Tibial nerve (tissue), 4 donors: ENCODE results near the gene ADGRE3. TPM values are rescaled to one million over a fixed set of nuclear protein-coding genes. Genes with fewer than 3 reads are reported as not detected.

Source experiments
- DNase-seq, 2 donors: peaks; one replicate each; pipeline ENCODE4 v3.0.0-alpha.2; 2019; ENCODE audit warnings: low spot score in 2 of 2
- H3K27ac ChIP-seq, 4 donors: fragments of 200-600 bp; sonication (generic) in 3 of 4; one replicate each; pipeline ENCODE4 v1.5.1; 2017 to 2019; ENCODE audit warnings: mild to moderate bottlenecking in 1 of 4
- H3K27me3 ChIP-seq, 2 donors: fragments of 200-600 bp; sonication (generic) in 1 of 2; one replicate each; pipeline versions ENCODE4 v1.5.1 to v1.6.0; 2017 to 2019
- H3K36me3 ChIP-seq, 3 donors: fragments of 200-600 bp; sonication (generic); one replicate each; pipeline ENCODE4 v1.5.1; 2018 to 2019
- H3K4me1 ChIP-seq, 4 donors: fragments of 200-600 bp; sonication (generic) in 3 of 4; one replicate each; pipeline ENCODE4 v1.5.1; 2017 to 2019
- H3K4me3 ChIP-seq, 4 donors: fragments of 200-600 bp; sonication (generic) in 3 of 4; one replicate each; pipeline ENCODE4 v1.5.1; 2017 to 2019; ENCODE audit warnings: mild to moderate bottlenecking in 1 of 4, moderate library complexity in 1 of 4
- H3K9me3 ChIP-seq, 4 donors: fragments of 200-600 bp; sonication (generic) in 3 of 4; one replicate each; pipeline ENCODE4 v1.5.1; 2017 to 2019
- EP300 ChIP-seq, 2 donors: sonication (generic); formaldehyde crosslinking; IDR thresholded peaks; one replicate each; pipeline ENCODE4 v1.6.1; 2017; ENCODE audit warnings: antibody characterized with exemption in 2 of 2, mild to moderate bottlenecking in 1 of 2
- POLR2A ChIP-seq, 2 donors: fragments of 450-650 bp; IDR thresholded peaks; one replicate each; pipeline ENCODE4 v1.6.1; 2017; ENCODE audit warnings: antibody characterized with exemption in 2 of 2, mild to moderate bottlenecking in 2 of 2, moderate library complexity in 2 of 2
- whole genome bisulfite sequencing, 2 donors: methylation state at CpG; one replicate each; pipeline ENCODE4 v1.1.5; 2018; 5-methylcytosine and 5-hydroxymethylcytosine counted together
- total RNA-seq, 4 donors: library from RNA; depleted of rRNA; stranded (reverse); fragments of >200 nt; gene quantifications; one replicate each; pipeline ENCODE4 v1.1.0, GENCODE V29; 2016
- TF ChIP-seq, protein P1 (sequence below), 5 experiments: fragments of 200-600 bp in 3 of 5; fragments of 450-650 bp in 2 of 5; sonication (generic) in 3 of 5; IDR thresholded peaks; one replicate each; pipeline ENCODE4 v1.5.1; 2016 to 2019; ENCODE audit warnings: antibody characterized with exemption in 5 of 5, mild to moderate bottlenecking in 3 of 5, moderate library complexity in 2 of 5

ADGRE3 gene
- total RNA-seq, 4 donors from 2014 or later = not detected

DNA sequence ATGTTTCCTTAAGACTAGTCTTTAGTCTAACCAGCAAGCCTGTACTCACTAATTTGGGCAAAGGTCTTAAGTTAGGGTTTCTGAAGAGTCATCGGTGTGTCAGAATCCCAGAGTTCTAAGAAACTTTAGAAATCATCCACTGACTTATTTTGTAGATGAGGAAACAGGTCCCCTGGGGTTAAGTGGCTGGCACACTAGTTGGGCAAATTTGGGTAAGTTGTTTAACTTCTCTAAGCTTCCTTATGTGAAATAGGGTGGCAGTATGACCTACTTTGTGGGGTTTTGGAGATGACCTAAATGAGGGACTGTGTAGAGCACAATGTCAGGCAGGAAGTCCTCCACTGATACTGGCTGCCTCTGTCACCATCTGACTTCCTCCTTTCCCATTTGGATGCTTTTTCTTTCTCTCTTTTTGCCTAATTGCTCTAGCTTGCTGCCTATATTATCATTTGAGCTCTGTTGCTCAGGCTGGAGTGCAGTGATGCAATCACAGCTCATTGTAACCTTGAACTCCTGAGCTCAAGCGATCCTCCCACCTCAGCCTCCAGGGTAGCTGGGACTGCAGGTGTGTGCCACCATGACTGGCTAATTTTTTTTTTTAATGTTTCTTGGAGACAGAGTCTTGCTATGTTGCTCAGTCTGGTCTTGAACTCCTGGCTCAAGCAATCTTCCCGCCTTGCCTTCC is 2.3 kb downstream of the ADGRE3 start:
- 88% methylated on average over 3 of the region's 3 CpGs for WGBS, 2 donors
- H3K4me1 ChIP-seq = no peaks in the 10 kb centered on the region
- H3K27me3 ChIP-seq = no peaks in the 10 kb centered on the region
- no peak for DNase-seq
- H3K27ac ChIP-seq = no peak overlapping the region
- no peak for TF ChIP-seq EP300 (IDR thresholded peaks at IDR 0.05)
- no peak for TF ChIP-seq POLR2A (IDR thresholded peaks at IDR 0.05)
- TF ChIP-seq, protein P1, sequence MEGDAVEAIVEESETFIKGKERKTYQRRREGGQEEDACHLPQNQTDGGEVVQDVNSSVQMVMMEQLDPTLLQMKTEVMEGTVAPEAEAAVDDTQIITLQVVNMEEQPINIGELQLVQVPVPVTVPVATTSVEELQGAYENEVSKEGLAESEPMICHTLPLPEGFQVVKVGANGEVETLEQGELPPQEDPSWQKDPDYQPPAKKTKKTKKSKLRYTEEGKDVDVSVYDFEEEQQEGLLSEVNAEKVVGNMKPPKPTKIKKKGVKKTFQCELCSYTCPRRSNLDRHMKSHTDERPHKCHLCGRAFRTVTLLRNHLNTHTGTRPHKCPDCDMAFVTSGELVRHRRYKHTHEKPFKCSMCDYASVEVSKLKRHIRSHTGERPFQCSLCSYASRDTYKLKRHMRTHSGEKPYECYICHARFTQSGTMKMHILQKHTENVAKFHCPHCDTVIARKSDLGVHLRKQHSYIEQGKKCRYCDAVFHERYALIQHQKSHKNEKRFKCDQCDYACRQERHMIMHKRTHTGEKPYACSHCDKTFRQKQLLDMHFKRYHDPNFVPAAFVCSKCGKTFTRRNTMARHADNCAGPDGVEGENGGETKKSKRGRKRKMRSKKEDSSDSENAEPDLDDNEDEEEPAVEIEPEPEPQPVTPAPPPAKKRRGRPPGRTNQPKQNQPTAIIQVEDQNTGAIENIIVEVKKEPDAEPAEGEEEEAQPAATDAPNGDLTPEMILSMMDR (IDR thresholded peaks at IDR 0.05) = no peak
- H3K9me3 ChIP-seq = peaks cover 0 to 14% (median 0%) of the 10 kb centered on the region in 4 donors
- no peak overlapping the region for H3K4me3 ChIP-seq
- H3K36me3 ChIP-seq = no peaks in the 10 kb centered on the region

DNA sequence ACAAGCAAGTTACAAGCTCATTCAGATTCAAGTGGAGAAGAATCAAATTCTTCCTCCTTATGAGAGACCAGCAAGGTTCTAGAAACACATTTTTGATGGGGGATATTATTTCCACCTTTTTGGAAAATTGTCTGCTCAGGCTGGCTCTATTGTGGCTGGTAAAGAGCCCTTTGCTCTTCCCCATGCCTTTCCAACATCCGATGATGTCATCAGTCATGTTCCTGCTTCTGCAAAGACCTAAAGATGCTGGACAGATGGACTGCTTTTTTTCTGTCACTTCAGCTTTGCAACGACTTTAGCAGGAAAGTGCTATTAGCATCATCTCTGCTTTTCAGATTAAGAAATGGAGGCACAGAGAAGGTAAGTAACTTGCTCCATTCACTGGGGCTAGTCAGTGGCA is 4.2 kb downstream of the ADGRE3 start:
- TF ChIP-seq, protein P1 (IDR thresholded peaks at IDR 0.05) = no peak
- TF ChIP-seq EP300 (IDR thresholded peaks at IDR 0.05) = no peak
- TF ChIP-seq POLR2A (IDR thresholded peaks at IDR 0.05) = no peak
- H3K27me3 ChIP-seq = no peaks in the 10 kb centered on the region
- H3K4me1 ChIP-seq = no peaks in the 10 kb centered on the region
- H3K9me3 ChIP-seq = peaks cover 0 to 14% (median 0%) of the 10 kb centered on the region in 4 donors
- no peak overlapping the region for H3K27ac ChIP-seq
- no peak for DNase-seq
- H3K4me3 ChIP-seq = no peak overlapping the region
- WGBS, 2 donors = 63 to 70% methylated on average over 2 of the region's 2 CpGs
- H3K36me3 ChIP-seq = no peaks in the 10 kb centered on the region

DNA sequence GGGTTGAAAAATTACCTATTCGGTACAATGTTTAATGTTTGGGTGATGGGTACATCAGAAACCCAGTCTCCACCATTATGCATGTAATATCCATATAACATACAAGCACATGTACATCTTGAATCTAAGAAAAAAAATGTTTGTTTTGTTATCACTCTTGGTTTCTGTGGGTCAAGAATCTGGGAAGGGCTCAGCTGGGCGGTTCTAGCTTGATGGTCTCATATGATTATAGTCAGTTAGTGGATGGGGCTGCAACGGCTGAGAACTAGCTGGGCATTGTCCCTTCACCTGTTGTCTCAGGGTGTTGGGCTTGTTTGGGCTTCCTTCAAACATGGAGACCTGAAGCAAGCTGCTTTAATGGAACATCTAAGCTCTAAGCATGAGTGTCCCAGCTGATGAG is 4.7 kb downstream of the ADGRE3 start:
- DNase-seq = no peak
- Histone ChIP-seq H3K9me3 (peaks cover 0 to 14% (median 0%) of the 10 kb centered on the region in 4 donors), H3K4me3 (no peak overlapping the region), H3K36me3 (no peaks in the 10 kb centered on the region), H3K27ac (no peak overlapping the region), H3K27me3 (no peaks in the 10 kb centered on the region), H3K4me1 (no peaks in the 10 kb centered on the region)
- 77% methylated on average over 3 of the region's 3 CpGs for WGBS, 2 donors
- TF ChIP-seq, protein P1 (IDR thresholded peaks at IDR 0.05) = no peak
- TF ChIP-seq POLR2A (IDR thresholded peaks at IDR 0.05) (no peak), EP300 (IDR thresholded peaks at IDR 0.05) (no peak)

DNA sequence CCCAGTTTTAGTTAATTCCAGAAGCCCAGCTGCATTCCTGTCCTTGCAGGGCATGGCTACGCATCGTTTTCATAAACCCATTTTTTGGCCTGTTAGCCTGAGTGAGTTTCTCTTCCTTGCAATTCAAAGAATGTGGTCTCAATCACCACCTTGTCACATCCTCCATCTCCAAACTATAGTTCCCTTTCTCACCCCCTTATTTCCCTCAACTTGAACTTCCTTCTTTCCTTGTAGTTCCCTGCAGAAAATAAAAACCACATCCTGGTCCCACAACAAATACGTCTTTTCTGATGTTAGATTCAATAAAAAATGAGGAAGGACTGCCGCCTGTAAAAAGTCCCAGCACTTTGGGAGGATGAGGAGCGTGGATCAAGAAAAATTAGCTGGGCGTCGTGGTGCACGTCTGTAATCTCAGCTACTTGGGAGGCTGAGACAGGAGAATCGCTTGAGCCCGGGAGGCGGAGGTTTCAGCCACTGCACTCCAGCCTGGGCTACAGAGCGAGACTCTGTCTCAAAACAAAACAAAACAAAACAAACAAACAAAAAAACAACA is 13.2 kb downstream of the ADGRE3 start:
- Histone ChIP-seq H3K36me3 (no peaks in the 10 kb centered on the region), H3K4me1 (no peaks in the 10 kb centered on the region), H3K9me3 (no peaks in the 10 kb centered on the region), H3K4me3 (no peak overlapping the region), H3K27ac (no peak overlapping the region), H3K27me3 (no peaks in the 10 kb centered on the region)
- WGBS, 2 donors = 71 to 77% methylated on average over 12 of the region's 12 CpGs
- DNase-seq = no peak
- TF ChIP-seq EP300 (IDR thresholded peaks at IDR 0.05) (peak in 1 of 2 donors; percentile 58), POLR2A (IDR thresholded peaks at IDR 0.05) (no peak)

DNA sequence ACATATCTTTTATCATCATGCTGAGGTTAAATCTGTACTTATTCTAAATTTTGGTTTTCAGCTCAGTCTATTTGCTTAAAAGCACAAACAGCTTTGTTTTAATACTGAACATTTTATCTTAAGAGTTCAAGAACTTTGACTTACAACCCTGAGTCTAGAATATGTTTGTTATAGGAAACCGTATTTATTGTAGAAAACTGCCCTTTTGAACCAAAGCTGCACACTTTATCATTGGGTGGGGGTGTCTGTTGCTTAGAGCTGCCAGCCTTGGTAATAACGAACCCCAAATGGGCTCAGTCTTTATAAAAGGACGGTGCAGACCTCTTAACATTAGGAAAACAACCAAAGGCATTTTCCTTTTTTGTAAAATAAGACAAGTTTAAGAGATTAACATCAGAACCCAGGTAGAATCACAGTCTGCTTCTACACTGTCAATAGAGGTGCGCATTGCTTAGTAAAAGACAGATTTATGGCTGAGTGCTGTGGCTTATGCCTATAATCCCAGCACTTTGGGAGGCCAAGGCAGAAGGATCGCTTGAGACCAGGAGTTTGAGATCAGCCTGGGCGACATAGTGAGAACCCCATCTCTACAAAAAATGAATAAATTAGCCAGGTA is 14.7 kb downstream of the ADGRE3 start:
- no peak for DNase-seq
- H3K27me3 ChIP-seq = no peaks in the 10 kb centered on the region
- H3K9me3 ChIP-seq = no peaks in the 10 kb centered on the region
- H3K4me1 ChIP-seq = no peaks in the 10 kb centered on the region
- TF ChIP-seq POLR2A (IDR thresholded peaks at IDR 0.05) (no peak), EP300 (IDR thresholded peaks at IDR 0.05) (no peak)
- TF ChIP-seq, protein P1 (IDR thresholded peaks at IDR 0.05) = no peak
- no peak overlapping the region for H3K4me3 ChIP-seq
- WGBS, 2 donors = 66 to 76% methylated on average over 6 of the region's 6 CpGs
- H3K36me3 ChIP-seq = no peaks in the 10 kb centered on the region
- H3K27ac ChIP-seq = no peak overlapping the region
